H1 (cell line): ENCODE results near the gene COG4. TPM values are rescaled to one million over a fixed set of nuclear protein-coding genes. Genes with fewer than 3 reads are reported as not detected.

Source experiments
- CTCF ChIA-PET: fragments of 300-600 bp; sonication (Branson Sonifier 250); formaldehyde crosslinking; loops from one replicate; lab custom pipeline; 2021; ENCODE audit not compliant: partially characterized antibody; lab: Charles Lee
- POLR2A ChIA-PET: fragments of 300-600 bp; sonication (Branson Sonifier 250); formaldehyde crosslinking; loops from one replicate; lab custom pipeline; 2021; ENCODE audit warnings: inconsistent platforms; ENCODE audit not compliant: partially characterized antibody; lab: Charles Lee
- DNase-seq, 2 experiments: peaks; one replicate each; pipeline versions ENCODE4 v3.0.0 to v3.0.0-alpha.2; 2010 to 2022; ENCODE audit warnings: low spot score in 2 of 2, low read depth in 1 of 2, mixed read lengths in 1 of 2
- FAIRE-seq: peaks from 2 replicates; lab custom pipeline; 2011; peaks lifted over from hg19 to GRCh38; lab: Jason Lieb, UNC
- H2AFZ ChIP-seq: 2 replicates; pipeline ENCODE4 v1.8.1; 2012; ENCODE audit warnings: low read length, inconsistent platforms
- H2AK5ac ChIP-seq: 2 replicates; pipeline ENCODE4 v1.6.1; 2013; ENCODE audit warnings: low read depth, low read length
- H2BK120ac ChIP-seq: replicated peaks from 2 replicates; pipeline ENCODE3; 2013; ENCODE audit warnings: low read depth, low read length, inconsistent platforms
- H2BK12ac ChIP-seq: 2 replicates; pipeline ENCODE4 v1.6.1; 2013; ENCODE audit warnings: low read depth, low read length
- H2BK15ac ChIP-seq: 2 replicates; pipeline ENCODE4 v1.6.1; 2013; ENCODE audit warnings: low read length
- H2BK20ac ChIP-seq: 2 replicates; pipeline ENCODE4 v1.6.1; 2013; ENCODE audit warnings: low read length
- H2BK5ac ChIP-seq: 2 replicates; pipeline ENCODE4 v1.6.1; 2013; ENCODE audit warnings: low read depth, low read length
- H3K14ac ChIP-seq: 2 replicates; pipeline ENCODE4 v1.6.1; 2013; ENCODE audit warnings: inconsistent platforms; ENCODE audit not compliant: insufficient read length
- H3K18ac ChIP-seq: 2 replicates; pipeline ENCODE4 v1.6.1; 2013; ENCODE audit warnings: low read length; ENCODE audit errors: extremely low read depth
- H3K23ac ChIP-seq: 2 replicates; pipeline ENCODE4 v1.6.1; 2013; ENCODE audit warnings: inconsistent platforms; ENCODE audit not compliant: insufficient read length
- H3K23me2 ChIP-seq: 2 replicates; pipeline ENCODE4 v1.6.1; 2013; ENCODE audit warnings: low read depth, low read length
- H3K27ac ChIP-seq: 2 replicates; pipeline ENCODE4 v1.6.1; 2011; ENCODE audit warnings: low read depth, low read length, inconsistent platforms
- H3K27me3 ChIP-seq, 4 experiments: replicated peaks in 1 of 4; 1 replicate in 1 of 4; 2 replicates in 3 of 4; pipeline versions ENCODE4 v1.6.1 to v1.8.1; 2011 to 2013; ENCODE audit warnings: low read length in 3 of 4, mild to moderate bottlenecking in 3 of 4, inconsistent platforms in 2 of 4, mixed read lengths in 2 of 4, moderate library complexity in 1 of 4; ENCODE audit not compliant: control insufficient read depth in 3 of 4, insufficient read depth in 3 of 4; ENCODE audit errors: extremely low read depth in 1 of 4
- H3K36me3 ChIP-seq, 4 experiments: 2 replicates each; pipeline versions ENCODE4 v1.6.1 to v1.8.1; 2011 to 2013; ENCODE audit warnings: mild to moderate bottlenecking in 4 of 4, low read length in 3 of 4, moderate library complexity in 2 of 4, control low read depth in 1 of 4, inconsistent platforms in 1 of 4; ENCODE audit not compliant: insufficient read depth in 4 of 4, control insufficient read depth in 2 of 4
- H3K4ac ChIP-seq: replicated peaks from 2 replicates; pipeline ENCODE3; 2013; ENCODE audit warnings: low read length, low read depth, mixed read lengths, inconsistent platforms; ENCODE audit not compliant: insufficient read length
- H3K4me1 ChIP-seq, 4 experiments: replicated peaks in 1 of 4; 1 replicate in 1 of 4; 2 replicates in 3 of 4; pipeline versions ENCODE4 v1.6.1 to v1.8.1; 2011 to 2013; ENCODE audit warnings: low read length in 3 of 4, inconsistent platforms in 2 of 4, mixed read lengths in 1 of 4; ENCODE audit not compliant: insufficient read depth in 4 of 4, control insufficient read depth in 3 of 4
- H3K4me2 ChIP-seq, 2 experiments: 2 replicates each; pipeline versions ENCODE4 v1.6.1 to v1.8.1; 2011 to 2013; ENCODE audit warnings: low read depth in 2 of 2, low read length in 2 of 2, control low read depth in 1 of 2, inconsistent platforms in 1 of 2, mild to moderate bottlenecking in 1 of 2; ENCODE audit not compliant: insufficient read depth in 1 of 2
- H3K4me3 ChIP-seq, 4 experiments: fragments of 200-600, 300-600 bp in 1 of 4; sonication (generic), shearing (Covaris generic), sonication (Bioruptor Twin) in 1 of 4; 2 replicates each; pipeline versions ENCODE4 v1.5.1 to v1.8.1; 2011 to 2016; ENCODE audit warnings: low read length in 4 of 4, low read depth in 3 of 4, control low read depth in 2 of 4, inconsistent platforms in 2 of 4, mild to moderate bottlenecking in 2 of 4, mixed read lengths in 1 of 4, moderate library complexity in 1 of 4; ENCODE audit not compliant: insufficient read depth in 2 of 4; ENCODE audit errors: extremely low read depth in 1 of 4
- H3K56ac ChIP-seq: replicated peaks from 2 replicates; pipeline ENCODE3; 2013; ENCODE audit warnings: low read depth, mild to moderate bottlenecking, mixed read lengths, low read length, inconsistent platforms; ENCODE audit not compliant: insufficient read length
- H3K79me1 ChIP-seq: 2 replicates; pipeline ENCODE4 v1.6.1; 2013; ENCODE audit warnings: low read depth, low read length, control low read depth
- H3K79me2 ChIP-seq, 2 experiments: 2 replicates each; pipeline versions ENCODE4 v1.6.1 to v1.8.1; 2012 to 2013; ENCODE audit warnings: low read length in 2 of 2, mild to moderate bottlenecking in 2 of 2, inconsistent platforms in 1 of 2; ENCODE audit not compliant: insufficient read depth in 2 of 2, control insufficient read depth in 1 of 2
- H3K9ac ChIP-seq, 4 experiments: replicated peaks in 1 of 4; 1 replicate in 1 of 4; 2 replicates in 3 of 4; pipeline versions ENCODE4 v1.6.1 to v1.8.1; 2011 to 2013; ENCODE audit warnings: low read depth in 3 of 4, low read length in 3 of 4, control low read depth in 2 of 4, mild to moderate bottlenecking in 2 of 4, moderate library complexity in 2 of 4, inconsistent platforms in 1 of 4; ENCODE audit errors: extremely low read depth in 1 of 4
- H3K9me3 ChIP-seq, 2 experiments: 2 replicates each; pipeline versions ENCODE4 v1.6.1 to v1.8.1; 2012 to 2013; ENCODE audit warnings: mild to moderate bottlenecking in 2 of 2, moderate library complexity in 2 of 2, control low read depth in 1 of 2, inconsistent platforms in 1 of 2, low read depth in 1 of 2, low read length in 1 of 2, mixed read lengths in 1 of 2; ENCODE audit not compliant: insufficient read depth in 2 of 2
- H4K20me1 ChIP-seq, 2 experiments: replicated peaks in 1 of 2; 2 replicates each; pipeline versions ENCODE3 to v1.8.1; 2011 to 2013; ENCODE audit warnings: inconsistent platforms in 2 of 2, low read length in 2 of 2, mild to moderate bottlenecking in 1 of 2; ENCODE audit not compliant: insufficient read depth in 2 of 2, control insufficient read depth in 1 of 2
- H4K5ac ChIP-seq: 2 replicates; pipeline ENCODE4 v1.6.1; 2013; ENCODE audit warnings: low read length, low read depth, mixed read lengths, inconsistent platforms; ENCODE audit not compliant: insufficient read length
- H4K8ac ChIP-seq: 2 replicates; pipeline ENCODE4 v1.8.0; 2013; ENCODE audit warnings: mild to moderate bottlenecking, moderate library complexity, low read length, inconsistent platforms; ENCODE audit not compliant: insufficient read depth; ENCODE audit errors: extremely low read depth
- H4K91ac ChIP-seq: replicated peaks from 2 replicates; pipeline ENCODE3; 2013; ENCODE audit warnings: low read length, mixed read lengths, inconsistent platforms; ENCODE audit not compliant: insufficient read length
- HDAC2 ChIP-seq, 2 experiments: fragments of 300-600 bp in 1 of 2; sonication (generic) in 1 of 2; IDR thresholded peaks; 2 replicates each; pipeline ENCODE4 v1.6.1; 2011 to 2012; ENCODE audit warnings: low read depth in 2 of 2, low read length in 2 of 2, mild to moderate bottlenecking in 2 of 2, moderate library complexity in 2 of 2, borderline replicate concordance in 1 of 2, inconsistent platforms in 1 of 2
- WGBS, 2 experiments: shearing (Covaris generic) in 1 of 2; methylation state at CpG; one replicate each; pipeline versions ENCODE4 v1.1.6 to v1.1.7; 2013 to 2015; ENCODE audit warnings: low lambda C conversion rate in 2 of 2, mixed read lengths in 2 of 2, inconsistent platforms in 1 of 2, low coverage in 1 of 2, missing lambda C conversion rate in 1 of 2; ENCODE audit not compliant: insufficient replicate concordance in 2 of 2, insufficient coverage in 1 of 2, insufficient read length in 1 of 2; ENCODE audit errors: extremely low coverage in 1 of 2, missing lambda C conversion rate in 1 of 2; 5-methylcytosine and 5-hydroxymethylcytosine counted together
- polyA plus RNA-seq, 7 experiments: library from polyadenylated mRNA; depleted of rRNA in 3 of 7; stranded (reverse) in 5 of 7; unstranded in 2 of 7; fragments of >200 nt in 5 of 7; fragments of 200-250 nt in 2 of 7; gene quantifications; 1 replicate in 5 of 7; 2 replicates in 1 of 7; 4 replicates in 1 of 7; pipeline versions ENCODE4 v1.2.1 to v1.2.3, GENCODE V29; 2011 to 2013; ENCODE audit warnings: missing spikeins in 2 of 7, mixed read lengths in 2 of 7
- total RNA-seq: library from RNA; stranded (reverse); fragmentation: NEBNext Ultra II Directional; extraction: Animal tissue kit (Norgen Biotek cat#: 25700); gene quantifications from 2 replicates; pipeline ENCODE4 v1.2.1, GENCODE V29; 2021

COG4 gene
- total and polyA plus RNA-seq, 2 of the 8 experiments (the other 6 are each of a cell fraction or from before 2014, with no cell fraction given): 46.1 to 50.2 TPM

DNA sequence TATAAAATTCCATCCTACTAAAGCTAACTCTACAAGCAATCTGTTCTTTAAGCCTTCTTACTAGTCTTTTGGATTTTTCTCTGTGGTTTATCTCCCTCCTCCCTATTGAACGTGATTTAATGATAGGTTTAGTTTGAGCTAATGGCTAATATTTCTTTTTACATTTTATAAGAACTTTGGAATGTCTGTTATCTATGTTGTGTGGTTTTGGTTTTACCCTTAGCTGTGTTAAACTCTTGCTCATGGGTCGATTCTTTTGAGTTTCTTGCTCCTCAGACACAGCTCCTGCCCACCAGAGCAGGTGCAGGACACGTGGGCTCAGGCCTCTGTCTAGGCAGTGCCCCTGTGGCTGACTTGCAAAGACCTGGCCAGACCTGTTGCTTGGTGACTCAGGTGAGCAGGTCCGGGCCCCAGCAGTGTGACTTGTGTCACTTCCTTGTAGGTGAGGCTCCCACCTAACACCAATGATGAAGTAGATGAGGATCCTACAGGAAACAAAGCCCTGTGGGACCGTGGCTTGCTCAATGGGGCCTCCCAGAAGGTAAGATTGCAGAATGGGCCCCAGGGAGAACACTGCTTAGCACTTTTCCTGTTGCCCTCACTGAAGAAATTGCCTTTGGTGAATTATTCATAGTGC is 45.4 kb upstream of the COG4 start:
- no peak overlapping the region for H2BK15ac ChIP-seq
- no peak overlapping the region for H3K23ac ChIP-seq
- no peak overlapping the region for H4K5ac ChIP-seq
- H4K20me1 ChIP-seq: peaks cover 15 to 21% of the 10 kb centered on the region in 2 experiments
- peaks cover 80 to 100% (median 96%) of the 10 kb centered on the region in 4 experiments for H3K36me3 ChIP-seq
- H3K4me3 ChIP-seq: no peak overlapping the region
- H3K23me2 ChIP-seq: no peaks in the 10 kb centered on the region
- no peak overlapping the region for H2BK120ac ChIP-seq
- no peaks in the 10 kb centered on the region for H3K9me3 ChIP-seq
- H3K4me2 ChIP-seq: no peak overlapping the region
- H2AFZ ChIP-seq: no peak overlapping the region
- no peak overlapping the region for H3K4ac ChIP-seq
- no peaks in the 10 kb centered on the region for H3K79me2 ChIP-seq
- no peak overlapping the region for H2BK5ac ChIP-seq
- no peak overlapping the region for H3K56ac ChIP-seq
- H2AK5ac ChIP-seq: no peak overlapping the region
- H2BK20ac ChIP-seq: no peak overlapping the region
- H2BK12ac ChIP-seq: no peak overlapping the region
- DNase-seq (no peak), FAIRE-seq (no peak)
- TF ChIP-seq HDAC2 (IDR thresholded peaks at IDR 0.05; ENCODE audit: borderline replicate concordance in 1 of 2, low read depth in 2 of 2, low read length in 2 of 2): no peak
- POLR2A ChIA-PET: interaction anchor here (0.8 to 27.1 kb wide), 8 partner anchors 8 to 253 kb away, joined by 3 to 525 read pairs (median 7); partner anchors contain the start of gene COG4
- peaks cover 7% of the 10 kb centered on the region; the same call in 1 of the 2 replicates for H3K79me1 ChIP-seq
- H3K9ac ChIP-seq: no peak overlapping the region
- CTCF ChIA-PET: interaction anchor here (0.7 to 5.5 kb wide), 8 partner anchors 10 to 301 kb away, joined by 3 to 35 read pairs (median 4); no protein-coding TSS in a partner anchor
- no peak overlapping the region for H4K91ac ChIP-seq
- WGBS, 2 experiments: 89% methylated on average over 5 of the region's 5 CpGs; no CpG with 5 or more reads in 1 of the 2 experiments
- no peaks in the 10 kb centered on the region for H3K4me1 ChIP-seq
- H3K27ac ChIP-seq: no peak overlapping the region
- no peaks in the 10 kb centered on the region for H3K27me3 ChIP-seq
- H3K18ac ChIP-seq: no peak overlapping the region
- no peak overlapping the region for H3K14ac ChIP-seq
- H4K8ac ChIP-seq: no peak overlapping the region; the same call in 1 of the 2 replicates
